ENCODE data around the gene KLHL6.
"Not testable (repeated sequence)": the region's sequence is repeated elsewhere in the genome, so short reads cannot be mapped to it uniquely, and the experiment has no call there.

Gene KLHL6, protein sequence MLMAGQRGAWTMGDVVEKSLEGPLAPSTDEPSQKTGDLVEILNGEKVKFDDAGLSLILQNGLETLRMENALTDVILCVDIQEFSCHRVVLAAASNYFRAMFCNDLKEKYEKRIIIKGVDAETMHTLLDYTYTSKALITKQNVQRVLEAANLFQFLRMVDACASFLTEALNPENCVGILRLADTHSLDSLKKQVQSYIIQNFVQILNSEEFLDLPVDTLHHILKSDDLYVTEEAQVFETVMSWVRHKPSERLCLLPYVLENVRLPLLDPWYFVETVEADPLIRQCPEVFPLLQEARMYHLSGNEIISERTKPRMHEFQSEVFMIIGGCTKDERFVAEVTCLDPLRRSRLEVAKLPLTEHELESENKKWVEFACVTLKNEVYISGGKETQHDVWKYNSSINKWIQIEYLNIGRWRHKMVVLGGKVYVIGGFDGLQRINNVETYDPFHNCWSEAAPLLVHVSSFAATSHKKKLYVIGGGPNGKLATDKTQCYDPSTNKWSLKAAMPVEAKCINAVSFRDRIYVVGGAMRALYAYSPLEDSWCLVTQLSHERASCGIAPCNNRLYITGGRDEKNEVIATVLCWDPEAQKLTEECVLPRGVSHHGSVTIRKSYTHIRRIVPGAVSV

DNA sequence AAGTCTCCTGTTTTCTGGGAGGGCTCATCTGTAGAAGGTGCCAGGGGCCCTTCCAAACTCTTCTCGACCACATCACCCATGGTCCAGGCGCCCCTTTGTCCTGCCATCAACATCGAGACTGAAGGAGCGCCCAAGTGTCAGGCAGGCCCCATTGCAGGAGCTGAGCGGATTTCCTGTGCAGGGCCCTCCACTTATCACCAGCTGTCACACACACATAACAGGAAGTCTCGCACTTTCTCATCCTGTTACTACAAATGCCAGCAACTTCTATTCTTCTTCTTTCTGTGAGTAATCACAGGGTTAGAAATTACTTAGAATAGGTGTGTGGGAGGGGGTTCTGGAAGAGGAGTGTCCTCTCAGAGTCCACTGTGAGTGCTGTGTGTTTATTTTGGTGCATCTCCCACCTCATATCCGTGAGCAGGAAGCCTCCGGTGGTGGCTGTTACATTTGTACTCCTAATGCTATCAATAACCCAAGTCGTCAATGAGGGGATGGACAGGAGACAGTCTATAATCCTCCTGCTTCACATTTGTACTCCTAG, at the start of gene KLHL6:
Gene KLHL6 (minus strand): TSS at position 166 of the 541 bp plus-strand sequence. CDS start 53 bp downstream, at position 113.
- DNase-seq (ENCODE audit: low spot score), result peak; percentile 83

DNA sequence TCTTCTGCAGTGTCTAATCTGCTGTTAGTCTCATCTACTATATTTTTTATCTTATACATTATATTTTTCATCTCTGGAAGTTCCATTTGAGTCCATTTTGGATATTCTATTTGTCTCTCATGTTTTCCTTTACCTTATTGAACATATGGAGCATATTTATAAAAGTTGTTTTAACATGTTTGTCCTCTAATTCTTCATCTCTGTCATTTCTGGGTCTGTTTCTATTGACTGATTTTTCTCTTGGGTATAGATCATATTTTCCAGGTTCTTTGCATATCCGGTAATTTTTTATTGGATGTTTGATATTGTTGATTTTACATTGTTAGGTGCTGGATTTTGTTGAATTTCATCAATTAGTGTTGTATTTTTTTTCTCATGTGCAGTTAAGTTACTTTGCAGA, 42.5 kb upstream of the KLHL6 start:
- DNase-seq (ENCODE audit: low spot score), result no peak

DNA sequence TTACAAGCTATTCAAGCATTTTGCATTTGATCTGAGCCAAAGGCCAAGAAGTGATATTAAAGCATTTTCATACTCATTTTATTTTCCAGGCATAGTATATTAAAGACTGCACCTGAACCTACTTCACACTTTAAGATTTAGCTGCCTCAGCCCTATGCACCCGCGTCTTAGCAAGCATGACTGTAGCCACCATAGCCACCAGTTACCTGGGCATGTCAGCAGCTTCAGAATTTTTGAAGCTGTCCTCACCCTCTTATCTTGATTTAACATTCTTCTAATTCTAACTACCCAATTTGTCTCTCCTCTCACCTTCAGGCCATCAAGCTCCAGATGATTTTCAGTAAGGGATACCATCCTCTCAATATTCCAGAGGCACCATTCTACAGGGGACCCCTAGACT, 39.1 kb upstream of the KLHL6 start:
- DNase-seq (ENCODE audit: low spot score), result no peak

DNA sequence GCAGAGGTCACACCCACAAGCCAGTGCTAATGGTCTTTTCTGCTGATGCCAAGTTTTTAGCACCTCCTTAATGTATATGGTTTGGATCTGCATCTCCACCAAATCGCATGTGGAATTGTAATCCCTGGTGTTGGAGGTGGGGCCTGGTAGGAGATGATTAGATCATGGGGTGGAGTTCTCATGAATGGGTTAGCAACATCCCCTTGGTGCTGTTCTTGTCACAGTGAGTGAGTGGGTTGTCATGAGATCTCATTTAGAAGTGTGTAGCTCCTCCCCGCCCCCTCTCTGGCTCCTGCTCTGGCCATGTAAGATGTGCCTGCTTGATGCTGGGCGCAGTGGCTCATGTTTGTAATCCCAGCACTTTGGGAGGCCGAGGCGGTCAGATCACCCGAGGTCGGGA, 37.3 kb upstream of the KLHL6 start:
- no peak for DNase-seq (ENCODE audit: low spot score)

DNA sequence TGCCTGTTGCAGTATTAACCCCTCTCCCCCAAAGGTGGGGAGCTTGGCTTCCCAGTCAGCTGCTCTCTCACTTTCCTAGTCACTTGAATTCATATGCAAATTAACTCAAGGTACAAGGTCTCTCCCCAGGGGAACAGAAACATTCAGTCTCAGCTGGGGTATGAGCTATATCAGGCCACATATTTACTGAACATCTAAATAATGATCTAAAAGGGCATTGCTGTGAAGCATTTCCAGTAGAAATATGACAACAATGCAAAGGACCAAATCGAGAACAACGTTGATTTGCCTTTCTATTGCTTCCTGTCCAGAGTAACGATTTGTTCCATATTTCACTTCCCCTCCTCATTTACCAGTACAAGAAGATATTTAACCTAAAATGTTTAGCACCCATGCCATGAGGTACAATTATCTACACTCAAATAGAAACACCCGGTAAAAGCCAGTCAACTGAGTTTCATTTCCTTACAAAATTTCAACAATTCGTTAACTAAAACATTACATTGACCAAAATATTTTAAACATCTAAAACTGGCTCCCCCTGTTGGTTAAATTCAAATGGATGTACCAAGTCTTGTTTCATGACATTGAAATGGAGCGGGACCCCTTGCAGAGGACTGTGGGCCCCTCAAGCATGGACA, 36.5 kb upstream of the KLHL6 start:
- DNase-seq (ENCODE audit: low spot score), result peak; percentile 51

DNA sequence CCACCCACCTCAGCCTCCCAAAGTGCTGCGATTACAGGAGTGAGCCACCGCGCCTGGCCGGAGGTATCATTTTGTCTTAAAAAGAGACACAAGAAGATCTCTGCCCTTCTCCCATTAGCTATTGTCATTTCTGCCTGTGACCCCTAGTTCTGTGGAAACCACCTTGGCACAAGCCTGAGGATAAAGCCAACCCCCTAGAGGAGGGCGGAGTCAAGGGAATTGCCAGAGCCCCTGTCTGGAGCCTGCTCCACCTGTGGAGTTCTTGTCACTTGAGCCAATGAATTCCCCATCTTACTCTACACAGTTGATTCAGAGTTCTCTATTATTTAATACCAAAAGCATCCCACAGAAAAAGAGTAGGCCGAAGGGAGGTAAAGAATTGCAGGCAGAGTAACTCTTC, 34.9 kb upstream of the KLHL6 start:
- no peak for DNase-seq (ENCODE audit: low spot score)

DNA sequence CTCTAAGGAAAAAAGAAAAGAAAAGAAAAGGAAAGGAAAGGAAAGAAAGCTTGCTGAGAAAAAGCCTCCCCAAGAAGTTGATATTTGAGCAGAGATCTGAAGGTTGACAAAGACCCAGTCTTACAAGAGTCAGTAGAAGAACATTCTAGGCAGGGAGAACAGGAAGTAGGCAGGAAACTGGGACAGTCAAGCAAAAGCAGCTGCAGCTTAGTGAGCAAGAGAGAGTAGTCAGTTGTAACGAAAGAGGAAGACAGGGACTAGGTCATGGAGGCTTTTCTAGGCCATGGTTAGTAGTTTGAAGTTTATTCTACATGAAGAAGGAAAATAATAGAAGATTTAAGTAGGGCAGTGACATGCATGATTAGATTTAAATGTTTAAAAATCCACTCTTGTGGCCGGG, 31.8 kb upstream of the KLHL6 start:
- peak; percentile 12 for DNase-seq (ENCODE audit: low spot score)

DNA sequence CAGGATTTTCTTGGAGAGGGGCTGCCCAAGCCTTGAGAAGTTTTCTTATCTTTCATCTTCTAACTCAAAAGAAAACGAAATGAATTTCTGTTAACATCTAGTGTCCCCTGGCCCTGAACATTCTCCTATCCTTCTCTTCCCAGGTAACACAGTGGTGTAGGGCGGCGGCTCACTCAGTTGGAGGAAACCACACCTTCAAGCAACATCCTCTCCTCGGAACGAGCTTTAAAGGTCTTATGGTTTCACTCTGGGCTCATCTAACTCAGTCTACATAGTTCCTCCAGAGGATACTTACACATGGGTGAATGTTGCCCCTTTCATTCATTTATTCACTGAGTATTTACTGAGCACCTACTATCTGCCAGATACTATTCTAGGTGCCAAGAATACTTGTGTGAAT, 31.0 kb upstream of the KLHL6 start:
- peak; percentile 34 for DNase-seq (ENCODE audit: low spot score)

DNA sequence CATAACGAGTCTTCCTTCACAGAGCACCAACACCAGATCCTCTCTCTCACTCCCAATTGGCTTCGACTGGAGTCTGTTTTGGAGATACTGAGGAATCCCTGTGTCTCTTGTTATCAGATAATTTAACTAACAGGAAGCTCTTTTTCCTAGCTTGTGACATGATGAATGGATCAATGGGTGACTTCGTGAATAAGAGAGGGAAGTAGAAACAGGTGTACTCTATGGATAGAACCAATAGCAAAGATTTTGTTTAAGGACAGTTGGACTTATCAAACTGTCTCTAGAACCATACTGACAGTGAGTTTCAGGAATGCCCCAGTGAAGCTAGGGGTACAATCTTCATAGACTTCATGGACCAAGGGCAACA, 29.4 kb upstream of the KLHL6 start:
- no peak for DNase-seq (ENCODE audit: low spot score)

DNA sequence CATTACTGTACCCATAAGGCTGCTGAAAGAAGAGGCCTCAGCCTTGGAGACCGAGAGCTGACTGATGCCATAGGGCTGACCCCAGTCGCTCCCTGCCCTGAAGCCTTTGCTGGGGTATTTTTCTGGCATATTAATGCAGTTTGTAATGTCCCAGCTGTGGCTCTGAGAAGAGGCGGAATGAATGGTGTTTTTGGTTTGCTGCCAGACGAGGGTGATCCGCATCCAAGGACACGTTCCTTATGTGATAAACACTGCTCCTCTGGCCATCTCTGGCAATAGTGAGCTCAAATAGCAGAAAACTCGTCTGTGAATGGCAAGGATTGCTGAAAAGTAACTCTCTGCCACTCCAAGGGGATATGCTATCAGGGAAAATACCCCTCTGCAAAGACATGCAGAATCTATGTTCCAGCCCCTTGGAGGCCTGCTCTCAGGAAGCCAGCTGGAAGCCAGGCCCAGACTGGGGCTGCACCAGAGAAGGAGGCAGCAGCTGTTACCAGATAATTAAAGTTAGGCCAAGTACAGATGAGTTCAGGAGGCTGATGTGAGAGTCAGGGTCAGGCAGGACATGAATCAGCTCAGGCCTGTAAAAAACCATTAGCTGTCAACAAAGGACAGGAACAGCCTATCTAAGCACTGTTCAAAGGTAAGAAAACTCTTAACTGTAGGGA, 28.9 kb upstream of the KLHL6 start:
- DNase-seq (ENCODE audit: low spot score), result no peak

DNA sequence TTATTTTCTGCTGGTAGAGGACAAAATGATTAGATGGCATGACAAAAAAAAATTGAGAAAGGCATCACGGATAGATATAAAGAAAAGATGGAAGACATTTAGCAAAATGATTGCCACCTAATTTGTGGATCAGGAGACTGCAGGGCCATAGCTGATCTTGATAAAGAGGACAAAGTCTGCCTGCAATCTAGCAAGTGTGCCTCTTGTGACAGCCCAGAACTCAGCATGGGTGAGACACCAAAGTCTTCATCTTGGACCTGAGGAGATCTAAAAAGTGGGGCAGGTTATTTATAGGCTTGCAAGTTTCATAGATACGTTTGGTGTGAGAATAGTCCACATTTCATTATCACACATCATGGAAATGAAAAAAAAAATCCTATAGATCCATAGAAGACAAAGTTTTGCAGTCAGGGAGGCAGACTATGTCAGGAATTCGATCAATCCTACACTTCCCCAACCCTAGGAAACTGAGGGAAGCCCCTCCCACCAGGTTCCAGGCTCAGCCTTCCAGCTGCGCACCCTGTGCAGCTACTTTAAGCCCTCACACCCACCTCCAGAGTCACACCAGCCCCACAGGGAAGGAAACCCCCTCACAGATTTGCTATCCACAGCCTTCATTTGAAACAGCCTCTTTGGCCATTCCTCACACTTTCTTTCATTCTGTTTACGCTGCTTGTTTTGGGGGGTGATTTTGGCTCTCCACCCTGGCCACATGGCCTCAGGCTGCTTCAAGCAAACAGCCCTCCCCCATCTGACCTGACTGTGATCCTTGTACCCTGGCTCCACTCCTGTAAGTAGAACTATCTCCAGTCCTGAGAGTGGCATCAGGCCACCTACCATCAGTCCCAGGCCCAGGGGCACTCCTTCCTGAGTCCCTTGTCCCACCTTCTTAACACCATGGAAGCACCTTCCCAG, 28.1 kb upstream of the KLHL6 start:
- DNase-seq (ENCODE audit: low spot score), result no peak

DNA sequence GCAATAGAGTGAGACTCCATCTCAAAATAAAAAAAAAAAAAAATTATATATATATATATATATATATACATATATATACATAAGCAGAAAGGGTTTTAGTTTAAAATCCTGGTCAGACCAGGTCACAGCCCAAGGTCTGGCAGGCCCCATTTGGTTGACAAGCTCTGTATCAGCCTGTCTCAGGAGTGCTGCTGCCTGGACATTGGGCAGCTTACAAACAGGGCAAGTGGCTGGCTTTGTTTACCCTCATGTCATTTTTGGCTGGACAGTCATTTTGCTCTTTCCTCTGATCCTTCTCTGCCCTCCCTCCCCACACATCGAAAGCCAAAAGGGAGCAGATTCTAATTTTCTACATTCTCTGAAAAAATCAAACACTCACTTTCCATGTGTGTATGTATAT, 26.7 kb upstream of the KLHL6 start:
- DNase-seq (ENCODE audit: low spot score), result no peak

DNA sequence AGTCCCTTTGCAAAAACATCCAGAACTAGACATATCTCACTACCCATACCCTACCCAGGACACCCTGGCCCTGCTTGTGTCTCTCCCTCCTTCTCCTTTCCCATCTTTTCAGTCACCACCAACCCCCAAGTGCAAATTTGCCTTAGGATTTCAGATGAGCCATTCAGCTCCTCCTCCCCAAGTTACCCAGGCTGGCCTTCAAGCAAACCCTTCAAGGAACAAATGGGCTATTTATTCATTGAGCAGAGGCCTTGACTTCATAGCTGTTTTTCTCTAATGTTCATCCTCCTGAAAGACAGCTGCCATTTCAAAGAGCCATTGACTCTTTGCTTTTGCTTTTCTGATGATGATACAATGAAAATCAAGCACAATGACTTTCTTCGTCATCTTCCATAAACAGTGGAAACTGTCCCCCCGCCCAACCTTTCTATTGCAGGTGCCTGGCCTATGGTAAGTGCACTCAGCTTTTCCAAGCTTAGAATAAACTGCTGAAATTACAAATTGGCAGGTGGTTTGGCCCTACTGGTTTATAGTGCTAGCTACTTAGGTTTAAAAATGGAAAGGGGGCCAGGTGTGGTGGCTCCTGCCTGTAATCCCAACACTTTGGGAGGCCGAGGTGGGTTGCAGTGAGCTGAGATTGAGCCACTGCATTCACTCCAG, 26.1 kb upstream of the KLHL6 start:
- DNase-seq (ENCODE audit: low spot score), result no peak

DNA sequence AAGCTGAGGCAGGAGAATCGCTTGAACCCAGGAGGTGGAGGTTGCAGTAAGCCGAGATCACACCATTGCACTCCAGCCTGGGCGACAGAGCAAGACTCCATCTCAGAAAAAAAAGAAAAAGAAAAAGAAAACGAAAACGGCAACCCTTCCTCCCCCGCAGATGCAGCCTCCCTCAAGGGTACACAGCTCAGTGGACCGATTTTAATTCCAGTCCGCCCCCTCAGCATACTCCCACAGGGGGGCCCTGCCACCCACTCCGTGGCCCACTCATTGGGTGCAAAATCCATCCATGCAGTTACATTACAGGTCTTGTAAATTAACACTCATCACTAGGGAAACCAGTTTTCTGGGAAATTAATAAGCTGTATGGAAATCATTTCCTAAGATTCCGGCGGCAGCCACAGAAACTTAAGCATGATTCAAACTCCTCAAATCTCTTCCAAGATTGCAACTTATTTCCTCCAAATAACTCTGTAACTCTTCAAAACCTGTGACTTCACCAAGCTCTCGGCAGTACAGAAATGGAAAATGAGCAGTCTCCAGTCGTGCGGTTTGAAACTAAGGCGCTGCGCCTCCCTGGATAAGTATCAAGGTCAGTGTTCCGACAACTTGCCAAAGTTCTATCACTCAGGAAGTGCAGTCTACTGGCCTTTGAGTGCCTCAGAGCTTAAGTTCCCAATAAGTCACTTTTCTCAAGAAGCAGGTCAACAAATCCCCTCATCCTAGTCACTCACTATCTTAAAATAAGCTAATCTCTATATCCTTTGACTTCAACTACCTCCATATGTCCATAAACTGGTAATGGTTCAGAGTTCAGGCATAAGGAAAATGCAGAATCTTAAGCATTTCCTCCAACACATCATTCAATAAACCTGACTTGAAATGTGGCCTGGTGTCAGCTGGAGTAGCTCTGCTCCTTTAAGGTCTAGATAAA, 24.7 kb upstream of the KLHL6 start:
- no peak for DNase-seq (ENCODE audit: low spot score)

DNA sequence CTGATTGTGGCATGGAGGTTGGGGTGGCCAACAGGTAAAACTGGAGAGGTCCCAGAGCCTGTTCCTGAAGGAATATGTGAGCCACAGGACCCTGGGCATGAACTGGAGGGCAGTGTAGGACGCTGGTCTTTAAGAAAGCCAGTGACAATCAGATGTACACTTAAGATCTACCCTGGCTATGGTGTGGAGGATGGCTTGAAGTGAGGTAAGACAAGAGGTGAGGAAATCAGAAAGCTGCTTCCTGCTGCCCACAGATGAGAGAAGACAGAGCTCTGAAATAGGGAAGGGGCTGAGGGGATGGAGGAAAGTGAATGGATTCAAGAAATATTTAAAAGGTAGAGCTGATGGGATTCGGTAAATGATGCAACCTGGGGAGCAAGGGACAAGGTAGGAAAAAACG, 22.7 kb upstream of the KLHL6 start:
- no peak for DNase-seq (ENCODE audit: low spot score)

DNA sequence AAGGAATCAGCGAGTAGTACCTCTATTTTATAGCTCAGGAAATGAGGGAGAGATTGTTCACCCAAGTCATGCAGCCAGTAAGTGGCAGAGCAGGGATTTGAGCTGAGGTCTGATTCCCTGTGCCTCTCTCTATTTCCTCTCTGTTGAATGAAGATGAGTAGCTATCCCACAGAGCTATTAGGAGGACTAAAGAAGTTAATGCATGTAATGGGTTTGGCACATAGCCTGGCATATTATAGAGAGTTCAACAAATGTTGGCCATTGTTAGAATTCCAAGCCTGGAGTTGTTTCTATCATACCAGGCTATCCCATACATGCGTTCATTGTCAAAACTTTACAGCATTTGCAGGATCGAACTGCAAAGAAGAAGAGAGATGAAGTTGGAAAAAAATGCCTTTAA, 21.8 kb upstream of the KLHL6 start:
- DNase-seq (ENCODE audit: low spot score), result no peak

DNA sequence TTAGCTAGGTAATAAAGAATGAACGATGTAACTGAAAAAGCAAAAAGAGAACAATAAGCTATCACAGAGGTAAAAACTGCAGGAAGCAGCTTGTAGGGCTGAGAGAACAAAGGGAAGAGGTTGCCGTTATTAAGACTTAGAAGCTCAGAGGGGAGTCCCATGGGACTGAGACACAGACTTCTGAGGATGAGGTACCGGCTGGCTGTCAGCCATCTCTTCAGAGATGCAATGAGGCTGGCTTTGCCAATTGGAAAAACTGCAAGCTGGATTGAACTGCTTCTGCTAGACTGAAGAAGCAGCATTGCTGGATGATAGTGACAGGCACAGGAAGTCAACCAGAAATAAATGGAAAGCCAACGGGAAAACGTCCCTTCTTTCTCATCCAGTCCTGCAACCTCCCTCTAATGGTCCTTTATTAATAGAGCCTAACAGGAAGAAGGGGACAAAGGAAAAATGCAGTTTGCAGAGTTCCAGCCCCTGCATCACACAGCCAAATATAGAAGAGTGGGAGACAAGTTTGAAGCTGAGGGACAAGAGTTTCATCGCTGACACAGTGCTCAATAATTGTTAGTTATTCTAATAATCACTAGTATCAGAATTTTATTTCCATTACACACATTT, 21.1 kb upstream of the KLHL6 start:
- DNase-seq (ENCODE audit: low spot score), result no peak

DNA sequence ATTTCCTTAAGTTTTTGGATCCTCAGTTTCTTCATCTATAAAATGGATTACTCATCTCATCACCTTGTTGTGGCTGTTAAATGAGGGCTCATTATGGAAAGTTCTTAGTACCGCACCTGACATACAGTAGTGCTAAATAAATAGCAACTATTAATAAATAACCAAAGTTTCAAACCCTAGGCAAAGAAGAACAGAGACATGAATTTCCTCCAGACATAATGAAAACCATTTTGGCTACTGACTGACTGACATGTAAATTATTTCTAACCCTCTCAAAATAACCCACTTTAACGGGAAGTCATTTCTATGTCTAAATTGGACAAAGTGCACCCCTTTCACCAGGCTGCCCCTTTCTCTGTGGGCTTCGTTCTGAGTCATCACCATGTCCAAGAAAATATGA, 17.4 kb upstream of the KLHL6 start:
- DNase-seq (ENCODE audit: low spot score), result no peak

DNA sequence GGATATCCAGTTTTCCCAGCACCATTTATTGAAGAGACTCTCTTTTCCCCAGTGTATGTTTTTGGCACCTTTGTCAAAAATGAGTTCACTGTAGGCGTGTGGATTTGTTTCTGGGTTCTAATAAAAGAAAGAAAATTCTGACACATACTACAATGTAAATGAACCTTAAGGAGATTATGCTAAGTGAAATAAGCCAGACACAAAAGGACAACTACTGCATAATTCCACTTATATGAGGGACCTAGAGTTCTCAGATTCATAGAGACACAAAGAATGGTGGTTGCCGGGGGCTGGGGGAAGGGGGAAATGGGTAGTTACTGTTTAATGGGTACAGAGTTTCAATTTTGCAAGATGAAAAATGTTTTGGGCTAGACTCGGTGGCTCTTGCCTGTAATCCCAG, 14.7 kb upstream of the KLHL6 start:
- not testable (repeated sequence) for DNase-seq (ENCODE audit: low spot score)

Data from CD4-positive, alpha-beta T cell treated with Interleukin-15 for 4 hours (primary cell).